Measurements from ENCODE around the gene B3GALT4.

- TF ChIP-seq CTCF (IDR thresholded peaks at IDR 0.05) (no peak), ZFX (IDR thresholded peaks at IDR 0.05; ENCODE audit: borderline replicate concordance) (no peak)
Measured at GRCh38 chr6:33273129-33273923, 3.6 kb upstream of the B3GALT4 start.
